ENCODE measurements around the gene YBX1.

The YBX1 gene

GRCh38 chr1:42736571-42737200 lies 54.5 kb downstream of the YBX1 start:
- H3K4me3 ChIP-seq (IDR thresholded peaks at IDR 0.05; ENCODE audit: insufficient read depth, low read depth, low read length), result no peak overlapping the region
- TF ChIP-seq CTCF (conservative IDR thresholded peaks at IDR 0.05; ENCODE audit: low read depth, low read length), result no peak
- peaks cover 3% of the 10 kb centered on the region for H3K4me1 ChIP-seq (ENCODE audit: low read depth, poor library complexity, severe bottlenecking)
- no peak overlapping the region; the same call in 1 of the 2 replicates for H2AFZ ChIP-seq (ENCODE audit: low read depth)
- no peaks in the 10 kb centered on the region for H3K79me2 ChIP-seq (ENCODE audit: insufficient read depth, low read depth)
- H3K27ac ChIP-seq, result no peak overlapping the region
- H3K4me2 ChIP-seq, result no peak overlapping the region
- H3K9ac ChIP-seq, result no peak overlapping the region
- H3K36me3 ChIP-seq (ENCODE audit: insufficient read depth), result no peaks in the 10 kb centered on the region
- H3K27me3 ChIP-seq (ENCODE audit: insufficient read depth, low read depth), result no peaks in the 10 kb centered on the region
- H4K20me1 ChIP-seq (ENCODE audit: insufficient read depth), result no peaks in the 10 kb centered on the region

GRCh38 chr1:42737257-42737656 lies 55.0 kb downstream of the YBX1 start:
- H3K9ac ChIP-seq, result no peak overlapping the region

GRCh38 chr1:42737986-42738677 lies 55.9 kb downstream of the YBX1 start:
- H3K4me3 ChIP-seq (IDR thresholded peaks at IDR 0.05; ENCODE audit: insufficient read depth, low read depth, low read length), result no peak overlapping the region
- no peak overlapping the region for H3K9ac ChIP-seq
- peaks cover 3% of the 10 kb centered on the region for H3K4me1 ChIP-seq (ENCODE audit: low read depth, poor library complexity, severe bottlenecking)
- H4K20me1 ChIP-seq (ENCODE audit: insufficient read depth), result no peaks in the 10 kb centered on the region
- H3K36me3 ChIP-seq (ENCODE audit: insufficient read depth), result no peaks in the 10 kb centered on the region
- H3K27ac ChIP-seq, result no peak overlapping the region
- no peak overlapping the region for H2AFZ ChIP-seq (ENCODE audit: low read depth)
- TF ChIP-seq CTCF (conservative IDR thresholded peaks at IDR 0.05; ENCODE audit: low read depth, low read length), result no peak
- no peaks in the 10 kb centered on the region for H3K79me2 ChIP-seq (ENCODE audit: insufficient read depth, low read depth)
- no peaks in the 10 kb centered on the region for H3K27me3 ChIP-seq (ENCODE audit: insufficient read depth, low read depth)
- no peak overlapping the region for H3K4me2 ChIP-seq

More at GRCh38 chr1:42737257-42737656, 55.0 kb downstream of the YBX1 start:
- H3K36me3 ChIP-seq (ENCODE audit: insufficient read depth), result no peaks in the 10 kb centered on the region
- no peak for TF ChIP-seq CTCF (conservative IDR thresholded peaks at IDR 0.05; ENCODE audit: low read depth, low read length)
- no peaks in the 10 kb centered on the region for H4K20me1 ChIP-seq (ENCODE audit: insufficient read depth)
- H3K27me3 ChIP-seq (ENCODE audit: insufficient read depth, low read depth), result no peaks in the 10 kb centered on the region
- H3K4me1 ChIP-seq (ENCODE audit: low read depth, poor library complexity, severe bottlenecking), result peaks cover 3% of the 10 kb centered on the region
- no peak overlapping the region for H3K4me2 ChIP-seq
- no peak overlapping the region for H3K27ac ChIP-seq
- H2AFZ ChIP-seq (ENCODE audit: low read depth), result no peak overlapping the region
- no peaks in the 10 kb centered on the region for H3K79me2 ChIP-seq (ENCODE audit: insufficient read depth, low read depth)
- no peak overlapping the region for H3K4me3 ChIP-seq (IDR thresholded peaks at IDR 0.05; ENCODE audit: insufficient read depth, low read depth, low read length)

GRCh38 chr1:42738678-42739226 lies 56.5 kb downstream of the YBX1 start:
- H3K4me1 ChIP-seq (ENCODE audit: low read depth, poor library complexity, severe bottlenecking), result peaks cover 3% of the 10 kb centered on the region
- no peak overlapping the region for H2AFZ ChIP-seq (ENCODE audit: low read depth)
- no peaks in the 10 kb centered on the region for H3K27me3 ChIP-seq (ENCODE audit: insufficient read depth, low read depth)
- H3K9ac ChIP-seq, result no peak overlapping the region
- TF ChIP-seq CTCF (conservative IDR thresholded peaks at IDR 0.05; ENCODE audit: low read depth, low read length), result no peak
- H3K36me3 ChIP-seq (ENCODE audit: insufficient read depth), result no peaks in the 10 kb centered on the region
- H3K79me2 ChIP-seq (ENCODE audit: insufficient read depth, low read depth), result no peaks in the 10 kb centered on the region
- H4K20me1 ChIP-seq (ENCODE audit: insufficient read depth), result no peaks in the 10 kb centered on the region
- no peak overlapping the region for H3K27ac ChIP-seq
- no peak overlapping the region for H3K4me3 ChIP-seq (IDR thresholded peaks at IDR 0.05; ENCODE audit: insufficient read depth, low read depth, low read length)
- no peak overlapping the region for H3K4me2 ChIP-seq

All from KMS-11 (cell line).